Kidney (tissue), 14 donors: ENCODE results near the gene PARP2. TPM values are rescaled to one million over a fixed set of nuclear protein-coding genes. Genes with fewer than 3 reads are reported as not detected.
A peak's percentile ranks its signal among the peaks of the same experiment; 100 is the strongest.

ENCODE experiments used
- DNase-seq, 5 donors: peaks; one replicate each; pipeline ENCODE4 v3.0.0-alpha.2; 2013 to 2020
- FAIRE-seq: peaks from 2 replicates; lab custom pipeline; 2012; peaks lifted over from hg19 to GRCh38; lab: Jason Lieb, UNC
- H3K27ac ChIP-seq, 2 donors: one replicate each; pipeline ENCODE4 v1.7.0; 2013; ENCODE audit warnings: low read depth in 2 of 2, low read length in 2 of 2, inconsistent platforms in 1 of 2
- H3K27me3 ChIP-seq: one replicate; pipeline ENCODE4 v1.7.1; 2013; ENCODE audit warnings: low read length, inconsistent platforms; ENCODE audit not compliant: control insufficient read depth, insufficient read depth
- H3K36me3 ChIP-seq, 3 donors: one replicate each; pipeline versions ENCODE4 v1.7.0 to v1.7.1; 2013; ENCODE audit warnings: low read length in 3 of 3, control low read depth in 1 of 3, inconsistent platforms in 1 of 3; ENCODE audit not compliant: insufficient read depth in 3 of 3, control insufficient read depth in 2 of 3
- H3K4me1 ChIP-seq, 3 donors: one replicate each; pipeline versions ENCODE4 v1.7.0 to v1.7.1; 2013; ENCODE audit warnings: low read length in 3 of 3, inconsistent platforms in 1 of 3, low read depth in 1 of 3; ENCODE audit not compliant: control insufficient read depth in 2 of 3, insufficient read depth in 2 of 3
- H3K4me3 ChIP-seq, 3 donors: one replicate each; pipeline versions ENCODE4 v1.7.0 to v1.8.1; 2013; ENCODE audit warnings: low read length in 3 of 3, control low read depth in 1 of 3, inconsistent platforms in 1 of 3
- H3K9ac ChIP-seq, 3 donors: one replicate each; pipeline versions ENCODE4 v1.7.0 to v1.7.1; 2013; ENCODE audit warnings: low read length in 3 of 3, control low read depth in 1 of 3, inconsistent platforms in 1 of 3
- H3K9me3 ChIP-seq, 3 donors: one replicate each; pipeline versions ENCODE4 v1.7.0 to v1.7.1; 2013; ENCODE audit warnings: low read length in 3 of 3, control low read depth in 1 of 3, inconsistent platforms in 1 of 3; ENCODE audit not compliant: control insufficient read depth in 2 of 3, insufficient read depth in 1 of 3
- intact Hi-C: fragments of 100-400 bp; cut with DNase I; formaldehyde crosslinking; loops from one replicate; pipeline ENCODE4 v1.11.1; 2022
- polyA plus RNA-seq: library from polyadenylated mRNA; stranded (reverse); fragments of 350-450 nt; fragmentation: Illumina TruSeq; extraction: RNeasy Lipid Tissue Mini Kit (QIAGEN cat#74804); gene quantifications from one replicate; pipeline ENCODE4 v1.2.3, GENCODE V29; 2014; ENCODE audit warnings: low read depth, low replicate concordance; ENCODE audit not compliant: insufficient read depth
- total RNA-seq: library from RNA; stranded (reverse); fragmentation: NEBNext Ultra II Directional; extraction: Animal tissue kit (Norgen Biotek cat#: 25700); gene quantifications from one replicate; pipeline ENCODE4 v1.2.1, GENCODE V29; 2021
- TF ChIP-seq, protein P1 (sequence below): IDR thresholded peaks from 3 replicates; pipeline ENCODE4 v1.5.1; 2012; ENCODE audit warnings: mild to moderate bottlenecking, moderate library complexity, borderline replicate concordance; ENCODE audit not compliant: insufficient read depth; ENCODE audit errors: extremely low read depth
- donor health status: control.
- donor health status: control.
- donor health status: control.
- donor health status: control.
- donor health status: control.
- donor health status: DM: yes; HTN: yes; CAD: no.
- donor health status: Normal renal cell carcinoma (clear cell type).

Gene PARP2
- total and polyA plus RNA-seq, 2 donors from 2014 or later: 14.4 to 18.4 TPM

DNA sequence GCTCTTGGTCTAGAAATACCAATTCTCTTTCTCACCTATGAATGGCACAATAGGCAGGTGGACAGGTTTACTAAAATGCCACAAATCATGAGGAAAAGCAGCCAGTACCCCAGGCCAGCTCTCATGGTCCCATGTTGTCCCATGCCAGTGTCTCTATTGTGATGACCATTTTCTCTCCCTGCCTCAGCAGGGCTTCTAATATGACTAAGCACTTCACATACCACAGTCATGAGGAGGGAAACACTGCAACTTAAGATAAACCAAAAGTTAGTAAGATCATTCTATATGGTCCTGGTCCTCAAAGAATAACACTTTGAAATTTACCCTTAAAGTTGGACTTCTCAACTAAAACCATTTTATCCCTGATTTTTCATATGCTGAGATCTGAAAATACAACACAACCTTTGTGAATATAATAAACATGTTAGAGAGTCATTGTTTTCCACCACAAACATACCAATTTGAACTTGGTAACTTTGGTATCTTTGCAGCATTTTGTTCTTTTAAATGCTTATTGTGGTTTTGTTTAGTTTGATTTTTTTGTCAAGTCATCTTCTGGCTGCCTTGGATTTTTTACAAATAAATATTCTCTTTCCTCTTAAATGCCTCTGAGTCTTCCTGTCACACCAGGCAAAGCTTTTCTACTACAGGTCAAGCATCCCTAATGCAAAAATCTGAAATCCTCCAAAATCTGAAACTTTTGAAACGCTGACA is 41.2 kb upstream of the PARP2 start:
- FAIRE-seq (no peak), DNase-seq (no peak)
- Histone ChIP-seq H3K36me3 (peaks cover 0 to 27% (median 24%) of the 10 kb centered on the region in 3 donors), H3K4me1 (peaks cover 0 to 9% (median 4%) of the 10 kb centered on the region in 3 donors), H3K27ac (no peak overlapping the region), H3K9ac (no peak overlapping the region), H3K9me3 (no peaks in the 10 kb centered on the region), H3K4me3 (no peak overlapping the region), H3K27me3 (no peaks in the 10 kb centered on the region)
- intact Hi-C loops: no loop called here
- TF ChIP-seq, protein P1, sequence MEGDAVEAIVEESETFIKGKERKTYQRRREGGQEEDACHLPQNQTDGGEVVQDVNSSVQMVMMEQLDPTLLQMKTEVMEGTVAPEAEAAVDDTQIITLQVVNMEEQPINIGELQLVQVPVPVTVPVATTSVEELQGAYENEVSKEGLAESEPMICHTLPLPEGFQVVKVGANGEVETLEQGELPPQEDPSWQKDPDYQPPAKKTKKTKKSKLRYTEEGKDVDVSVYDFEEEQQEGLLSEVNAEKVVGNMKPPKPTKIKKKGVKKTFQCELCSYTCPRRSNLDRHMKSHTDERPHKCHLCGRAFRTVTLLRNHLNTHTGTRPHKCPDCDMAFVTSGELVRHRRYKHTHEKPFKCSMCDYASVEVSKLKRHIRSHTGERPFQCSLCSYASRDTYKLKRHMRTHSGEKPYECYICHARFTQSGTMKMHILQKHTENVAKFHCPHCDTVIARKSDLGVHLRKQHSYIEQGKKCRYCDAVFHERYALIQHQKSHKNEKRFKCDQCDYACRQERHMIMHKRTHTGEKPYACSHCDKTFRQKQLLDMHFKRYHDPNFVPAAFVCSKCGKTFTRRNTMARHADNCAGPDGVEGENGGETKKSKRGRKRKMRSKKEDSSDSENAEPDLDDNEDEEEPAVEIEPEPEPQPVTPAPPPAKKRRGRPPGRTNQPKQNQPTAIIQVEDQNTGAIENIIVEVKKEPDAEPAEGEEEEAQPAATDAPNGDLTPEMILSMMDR: no peak

DNA sequence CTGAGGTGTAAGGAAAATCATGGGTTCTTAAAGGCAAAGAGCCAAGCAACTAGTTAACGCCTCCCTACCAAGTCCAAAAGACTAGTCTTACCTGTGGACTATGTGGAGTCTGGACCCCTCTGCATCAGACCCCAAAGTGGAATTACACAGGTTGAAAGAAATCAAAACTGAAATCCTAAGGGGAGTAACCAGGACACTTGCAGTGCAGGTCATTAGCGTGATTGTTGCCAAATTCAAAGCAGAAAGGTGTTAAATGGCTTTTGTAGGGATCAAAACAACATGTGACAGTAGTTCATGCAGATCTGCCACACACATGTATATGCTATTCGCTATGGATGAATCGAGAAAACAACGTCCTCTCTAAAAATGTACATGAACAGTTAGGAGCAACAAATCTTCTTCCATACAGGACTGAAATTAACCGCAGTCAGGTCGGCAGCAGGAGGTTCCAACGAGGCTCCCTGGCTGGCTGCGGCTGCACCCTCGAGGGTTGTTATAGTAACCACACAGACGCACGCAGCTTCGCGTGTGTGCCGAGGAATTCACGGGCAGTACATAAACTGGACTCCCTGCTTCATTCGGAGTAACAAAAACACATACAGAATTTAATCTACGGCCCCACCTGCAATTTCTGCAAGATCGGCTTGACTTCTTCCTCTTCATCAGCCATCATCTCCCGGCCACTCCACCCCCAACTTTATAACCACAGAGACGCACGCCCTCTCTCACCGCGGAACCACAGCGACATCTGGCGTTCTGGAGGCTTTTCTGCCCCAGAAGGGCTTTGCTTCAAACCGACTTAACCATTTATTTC is 38.0 kb upstream of the PARP2 start, which contains the start of gene TTC5:
TTC5 (minus strand) TSS at position 687 of the 814 bp plus-strand sequence; CDS start at position 673, 14 bp downstream.
- peak; percentile 80 for FAIRE-seq

DNA sequence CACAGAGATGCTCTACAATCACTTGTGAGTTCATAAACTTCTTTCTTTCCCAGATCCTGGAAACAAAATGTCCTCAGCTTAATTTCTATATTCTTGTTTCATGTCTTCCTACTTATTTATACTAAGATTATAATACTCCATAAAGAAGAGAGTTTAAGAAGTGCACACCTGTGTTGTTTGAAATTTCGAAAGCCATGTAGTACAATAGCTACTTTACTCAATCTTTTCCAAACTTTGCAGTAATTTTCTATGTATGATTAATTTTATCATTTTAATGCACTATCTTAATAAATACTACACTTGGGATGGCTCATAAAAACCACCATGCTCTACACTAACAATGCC is 37.4 kb upstream of the PARP2 start:
- FAIRE-seq: no peak

More for the DNA sequence above, 38.0 kb upstream of the PARP2 start, which contains the start of gene TTC5:
- TF ChIP-seq, protein P1: peak; percentile 83
- intact Hi-C loops: no loop called here
- Histone ChIP-seq H3K9ac (peak within 1 kb of the TSS; percentile 78 to 93 (median 92)), H3K9me3 (no peaks in the 10 kb centered on the region), H3K27ac (peak within 1 kb of the TSS in 1 of 2 donors; percentile 27), H3K4me1 (peaks cover 0 to 9% (median 4%) of the 10 kb centered on the region in 3 donors), H3K27me3 (no peaks in the 10 kb centered on the region), H3K36me3 (peaks cover 0 to 15% (median 9%) of the 10 kb centered on the region in 3 donors), H3K4me3 (peak within 1 kb of the TSS; percentile 95 to 97 (median 96))
- peak; percentile 86 to 94 (median 93) for DNase-seq

More for the DNA sequence above, 37.4 kb upstream of the PARP2 start:
- DNase-seq: no peak
- Histone ChIP-seq H3K36me3 (peaks cover 0 to 9% (median 5%) of the 10 kb centered on the region in 3 donors), H3K4me1 (peaks cover 0 to 9% (median 4%) of the 10 kb centered on the region in 3 donors), H3K9ac (peak overlapping the region in 1 of 3 donors; percentile 93), H3K4me3 (peak overlapping the region; percentile 95 to 97 (median 96)), H3K27ac (no peak overlapping the region), H3K27me3 (no peaks in the 10 kb centered on the region), H3K9me3 (no peaks in the 10 kb centered on the region)
- TF ChIP-seq, protein P1: no peak
- intact Hi-C loops: no loop called here
